Measurements from ENCODE around the gene BTBD7. TPM values are rescaled to one million over a fixed set of nuclear protein-coding genes. Genes with fewer than 3 reads are reported as not detected.

BTBD7 gene
- total and polyA plus RNA-seq, 2 experiments from 2014 or later: 24.4 to 32.8 TPM

GRCh38 chr14:93271111-93271510 lies 61.7 kb downstream of the BTBD7 start:
- Histone ChIP-seq H3K27me3 (ENCODE audit: insufficient read depth) (no peaks in the 10 kb centered on the region), H3K4me1 (ENCODE audit: insufficient read depth) (no peaks in the 10 kb centered on the region; the same call in 1 of the 2 replicates), H3K9me2 (ENCODE audit: insufficient read depth) (no peaks in the 10 kb centered on the region), H4K20me1 (replicated peaks; ENCODE audit: insufficient read depth) (peaks cover 11% of the 10 kb centered on the region), H3K4me2 (no peak overlapping the region), H3K27ac (ENCODE audit: low read depth) (no peak overlapping the region), H3K79me2 (replicated peaks; ENCODE audit: insufficient read depth) (peaks cover 23% of the 10 kb centered on the region), H3K4me3 (no peak overlapping the region), H3K36me3 (ENCODE audit: insufficient read depth) (no peaks in the 10 kb centered on the region), H3F3A (replicated peaks; ENCODE audit: low read depth) (no peaks in the 10 kb centered on the region), H2AFZ (no peak overlapping the region)
- DNase-seq (ENCODE audit: low spot score) (no peak), ATAC-seq (no peak)
- Mint-ChIP-seq H3K27me3 (ENCODE audit: insufficient read depth, low read depth, poor library complexity) (peaks cover 2% of the 10 kb centered on the region), H3K4me1 (peaks cover 20% of the 10 kb centered on the region), H3K36me3 (ENCODE audit: low read depth) (no peaks in the 10 kb centered on the region), H3K27ac (peak overlapping the region; percentile 25; the same call in 1 of the 2 replicates), H3K4me3 (no peak overlapping the region), H3K9me3 (no peaks in the 10 kb centered on the region)
- TF ChIP-seq REST (IDR thresholded peaks at IDR 0.05; ENCODE audit: unreplicated experiment) (no peak), STAT1 (IDR thresholded peaks at IDR 0.05; ENCODE audit: unreplicated experiment) (no peak), ZNF462 (CRISPR knock-in tag; IDR thresholded peaks at IDR 0.05) (no peak), EZH2 (IDR thresholded peaks at IDR 0.05; ENCODE audit: low read depth, unreplicated experiment) (no peak), ZNF114 (CRISPR knock-in tag; IDR thresholded peaks at IDR 0.05) (no peak), CREB1 (CRISPR knock-in tag; IDR thresholded peaks at IDR 0.05; ENCODE audit: low read depth) (no peak), EZH2phosphoT487 (IDR thresholded peaks at IDR 0.05; ENCODE audit: unreplicated experiment) (no peak), CTCF (conservative IDR thresholded peaks at IDR 0.05; ENCODE audit: low read depth in 2 of 2) (no peak), ZNF331 (CRISPR knock-in tag; IDR thresholded peaks at IDR 0.05; ENCODE audit: low read depth) (no peak), NANOG (IDR thresholded peaks at IDR 0.05; ENCODE audit: borderline replicate concordance) (no peak), JUNB (IDR thresholded peaks at IDR 0.05; ENCODE audit: unreplicated experiment) (no peak), POLR2AphosphoS5 (IDR thresholded peaks at IDR 0.05; ENCODE audit: low read depth) (no peak), ETS1 (IDR thresholded peaks at IDR 0.05) (no peak)

Data from GM23338 (cell line).